GM18868 (cell line): ENCODE measurements around the gene SEPTIN10.
"Not testable (repeated sequence)": the region's sequence is repeated elsewhere in the genome, so short reads cannot be mapped to it uniquely, and the experiment has no call there.

ENCODE experiments used
- ATAC-seq: cut with Tn5 transposase; IDR thresholded peaks from one replicate; pipeline ENCODE4 v1.9.1; 2021; ENCODE audit warnings: mild to moderate bottlenecking, moderate library complexity; ENCODE audit not compliant: unreplicated experiment

Gene SEPTIN10

DNA sequence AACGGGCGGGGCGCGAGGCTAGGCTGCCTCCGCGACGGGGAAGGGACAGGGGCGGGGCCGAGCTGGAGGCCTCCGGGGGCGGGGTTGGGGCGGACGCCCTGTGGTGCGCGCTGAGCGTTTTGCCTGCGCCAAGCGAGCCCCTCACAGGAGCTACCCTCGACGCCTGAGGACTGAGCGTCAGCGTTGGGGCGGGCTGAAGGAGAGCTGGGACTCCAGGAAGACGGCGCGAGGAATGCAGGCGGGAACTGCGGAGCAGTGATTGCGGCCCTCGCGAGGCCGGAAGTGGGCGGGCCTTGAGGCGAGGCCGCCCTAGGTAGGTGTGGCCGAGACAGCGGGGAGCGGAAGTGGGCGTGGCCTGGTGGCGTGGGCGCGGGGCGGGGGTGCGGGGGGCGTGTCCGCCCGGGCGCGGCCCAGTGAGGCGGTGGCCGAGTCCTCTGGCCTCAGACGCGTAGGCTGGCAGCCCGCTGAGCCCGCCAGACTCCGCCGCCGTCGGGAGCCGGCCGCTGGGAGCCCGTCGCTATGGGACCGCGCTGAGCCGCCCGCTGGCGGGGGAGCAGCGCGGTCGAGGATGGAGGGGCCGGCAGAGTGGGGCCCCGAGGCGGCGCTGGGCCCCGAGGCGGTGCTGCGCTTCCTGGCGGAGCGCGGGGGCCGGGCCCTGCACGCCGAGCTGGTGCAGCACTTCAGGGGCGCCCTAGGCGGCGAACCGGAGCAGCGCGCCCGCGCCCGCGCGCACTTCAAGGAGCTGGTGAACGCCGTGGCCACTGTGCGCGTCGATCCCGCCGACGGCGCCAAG lies at the start of gene SEPTIN10, which contains the start of gene SOWAHC:
SEPTIN10 (minus strand) TSS at position 45 of the 793 bp plus-strand sequence. CDS start 139 bp downstream, outside the sequence.
SOWAHC (plus strand) TSS at position 443 of the 793 bp plus-strand sequence; CDS start at position 569, 126 bp downstream.
- peak; percentile 80 for ATAC-seq

DNA sequence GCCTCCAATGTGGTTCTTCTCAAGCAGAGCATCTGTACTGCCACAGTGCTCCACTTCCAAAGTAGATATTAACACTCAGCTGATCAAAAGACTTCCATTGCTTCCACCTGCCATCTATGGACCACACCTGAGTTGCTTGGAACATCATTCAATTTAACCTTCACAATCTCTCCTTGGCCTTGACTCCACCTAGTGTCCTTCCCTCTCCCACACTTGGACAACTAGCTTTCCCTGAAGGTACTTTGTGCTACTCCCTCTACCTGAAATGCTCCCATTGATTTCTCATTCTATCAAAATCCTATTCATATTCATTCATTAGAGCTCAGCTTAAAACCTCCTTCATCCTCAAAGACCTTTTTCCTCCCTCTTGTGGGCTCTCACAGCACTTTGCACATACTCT lies 49.1 kb upstream of the SEPTIN10 start:
- no peak for ATAC-seq

DNA sequence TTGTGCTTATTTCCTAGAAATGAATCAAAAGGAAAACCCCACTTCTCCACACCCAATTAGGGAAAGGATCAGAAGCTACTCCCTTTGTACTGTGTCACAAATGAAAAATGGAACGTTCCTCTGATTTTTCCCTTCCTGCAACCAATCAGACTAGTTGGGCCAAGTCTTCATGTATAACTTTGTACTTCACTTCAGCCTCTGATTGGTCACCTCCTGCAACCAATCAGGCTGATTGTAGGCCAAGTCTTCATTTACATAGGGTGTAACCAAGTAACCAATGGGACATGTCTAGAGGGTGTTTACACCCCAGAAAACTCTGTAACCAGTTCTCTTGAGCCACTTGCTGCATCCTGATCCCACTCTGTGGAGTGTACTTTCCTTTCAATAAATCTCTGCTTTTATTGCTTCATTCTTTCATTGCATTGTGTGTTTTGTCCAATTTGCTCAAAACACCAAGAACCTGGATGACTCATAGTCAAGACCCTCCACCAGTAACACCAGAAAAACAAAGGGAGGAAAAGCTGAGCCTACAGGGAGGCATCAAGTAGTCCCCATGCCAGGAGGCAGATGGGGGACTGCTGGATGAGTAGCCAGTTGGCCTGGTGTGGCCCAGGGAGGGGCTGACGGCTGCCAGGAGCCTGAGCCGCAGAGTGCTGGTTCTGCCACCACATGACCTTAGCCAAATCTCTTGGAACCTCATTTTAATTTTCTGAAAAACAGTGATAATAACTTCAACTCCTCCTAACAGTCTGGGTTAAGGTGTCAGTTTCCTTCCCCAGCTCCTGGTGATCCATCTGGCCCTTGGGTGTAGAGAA lies 46.5 kb upstream of the SEPTIN10 start:
- no peak for ATAC-seq

DNA sequence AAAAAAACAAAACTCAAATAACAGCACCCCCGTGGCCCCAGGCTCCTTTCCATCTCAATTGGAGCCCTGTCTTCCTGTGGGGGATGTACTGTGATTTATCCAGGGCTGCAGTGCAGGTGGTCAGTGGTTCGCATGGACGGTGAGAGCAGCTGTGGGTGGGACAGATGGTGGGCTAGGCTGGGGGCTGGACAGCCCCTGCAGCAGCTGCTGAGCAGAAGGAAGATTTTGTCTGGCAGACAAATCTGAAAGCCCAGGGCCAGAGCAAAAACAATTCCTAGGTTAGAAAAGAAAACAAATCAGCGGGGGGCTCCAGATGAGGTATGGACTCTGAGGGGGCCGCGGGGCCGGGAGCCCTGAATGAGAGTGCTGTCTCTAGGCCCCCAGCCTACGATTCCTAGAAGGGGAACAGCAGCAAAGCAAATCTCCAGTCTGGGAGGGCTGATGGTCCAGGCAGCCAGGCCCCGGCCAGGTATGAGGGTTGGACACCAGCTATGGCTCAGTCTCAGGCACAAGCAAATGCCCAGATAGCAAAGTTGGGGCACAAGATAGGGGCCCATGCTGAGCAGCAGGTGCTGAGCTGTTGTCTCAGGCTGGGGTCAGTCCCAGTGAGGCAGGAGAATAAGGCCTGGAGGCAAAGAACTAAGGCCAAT lies 45.8 kb upstream of the SEPTIN10 start:
- no peak for ATAC-seq

DNA sequence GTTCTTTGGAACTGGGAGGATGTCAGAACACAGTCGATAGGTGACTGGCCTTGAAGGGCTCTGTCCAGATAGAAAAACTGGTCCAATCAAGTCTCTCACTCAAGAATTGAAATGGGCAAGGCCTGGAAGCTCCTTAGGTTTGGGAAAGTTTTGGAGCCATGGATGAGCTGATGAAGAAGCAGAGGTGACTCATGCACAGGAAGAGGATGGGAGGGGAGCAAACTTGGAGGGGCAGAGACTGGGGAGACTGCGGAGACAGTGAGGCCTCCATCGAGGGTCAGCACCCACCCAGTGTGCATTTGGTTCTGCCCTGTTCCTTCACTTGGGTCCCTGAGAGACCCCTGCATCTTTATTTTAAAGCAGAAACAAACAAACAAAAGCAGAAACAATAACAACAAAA lies 41.5 kb upstream of the SEPTIN10 start:
- ATAC-seq, result no peak

DNA sequence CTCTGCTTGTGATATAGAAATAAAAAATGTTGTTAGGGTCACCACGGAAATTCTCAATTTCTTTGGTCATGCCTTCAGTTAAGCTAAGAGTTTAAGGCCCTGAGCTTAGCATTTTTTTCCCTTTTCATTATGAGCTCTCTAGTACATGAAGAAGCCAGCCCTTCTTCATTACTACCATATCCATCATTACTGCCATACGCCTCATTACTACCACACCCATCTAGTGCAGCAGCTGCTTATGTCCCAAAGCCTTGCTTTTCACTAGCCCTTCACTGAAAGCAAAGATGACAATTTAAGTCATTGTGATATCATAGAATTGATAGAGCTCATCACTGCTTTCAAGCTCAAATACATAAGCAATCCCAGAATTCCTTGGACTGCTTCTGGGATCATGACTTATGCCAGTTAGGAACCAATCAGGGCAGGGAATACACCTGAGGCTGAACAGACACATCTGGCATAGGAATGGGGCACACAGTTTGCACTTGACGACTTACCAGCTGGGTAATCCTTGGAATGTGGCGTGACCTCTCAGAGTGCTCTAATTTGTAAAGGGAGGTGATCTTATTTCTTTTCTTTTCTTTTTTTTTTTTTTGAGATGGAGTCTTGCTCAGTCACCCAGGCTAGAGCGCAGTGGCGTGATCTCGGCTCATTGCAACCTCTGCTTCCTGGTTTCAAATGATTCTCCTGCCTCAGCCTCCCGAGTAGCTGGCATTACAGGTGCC lies 40.7 kb upstream of the SEPTIN10 start:
- no peak for ATAC-seq

DNA sequence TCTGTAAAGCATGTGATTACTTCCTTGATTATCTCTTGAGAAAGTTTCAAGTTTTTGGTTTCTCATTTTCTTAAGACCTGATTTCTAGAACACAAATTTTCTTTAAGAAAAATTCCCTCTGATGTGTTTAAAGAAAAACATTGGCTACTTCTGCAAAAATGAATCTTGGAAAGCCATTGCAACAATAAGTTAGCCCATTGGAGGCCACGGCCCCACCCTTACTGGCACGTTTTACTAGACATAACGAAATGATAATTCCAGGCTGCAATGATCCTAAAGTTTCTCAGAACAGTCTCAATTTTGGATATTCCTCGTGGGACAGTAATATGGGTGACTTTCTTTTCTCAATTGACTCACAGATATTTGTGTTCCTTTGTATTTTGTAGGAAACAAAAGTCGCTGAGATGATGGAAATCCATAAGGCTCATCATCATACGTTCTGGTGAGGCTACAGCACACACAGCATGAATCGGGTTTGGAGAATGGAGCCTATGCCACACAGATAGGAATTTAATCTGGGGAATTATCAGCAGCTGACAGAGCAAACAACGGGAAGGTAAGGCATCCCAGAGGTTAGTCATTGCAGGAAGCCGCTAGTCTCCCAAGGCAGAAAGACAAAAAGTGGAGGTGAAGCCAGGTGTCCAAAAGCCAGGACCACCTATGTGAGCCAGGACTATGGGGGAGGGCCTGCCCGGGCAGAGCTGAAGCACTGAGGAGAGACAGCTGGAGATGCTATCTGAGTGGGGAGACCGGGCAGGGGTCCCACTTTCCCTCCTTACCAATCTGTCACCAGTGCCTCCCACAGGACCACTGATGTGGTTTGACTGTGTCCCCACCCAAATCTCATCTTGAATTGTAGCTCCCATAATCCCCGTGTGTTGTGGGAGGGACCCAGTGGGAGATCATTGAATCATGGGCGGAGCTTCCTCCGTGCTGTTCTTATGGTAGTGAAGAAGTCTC lies 36.2 kb upstream of the SEPTIN10 start:
- no peak for ATAC-seq

DNA sequence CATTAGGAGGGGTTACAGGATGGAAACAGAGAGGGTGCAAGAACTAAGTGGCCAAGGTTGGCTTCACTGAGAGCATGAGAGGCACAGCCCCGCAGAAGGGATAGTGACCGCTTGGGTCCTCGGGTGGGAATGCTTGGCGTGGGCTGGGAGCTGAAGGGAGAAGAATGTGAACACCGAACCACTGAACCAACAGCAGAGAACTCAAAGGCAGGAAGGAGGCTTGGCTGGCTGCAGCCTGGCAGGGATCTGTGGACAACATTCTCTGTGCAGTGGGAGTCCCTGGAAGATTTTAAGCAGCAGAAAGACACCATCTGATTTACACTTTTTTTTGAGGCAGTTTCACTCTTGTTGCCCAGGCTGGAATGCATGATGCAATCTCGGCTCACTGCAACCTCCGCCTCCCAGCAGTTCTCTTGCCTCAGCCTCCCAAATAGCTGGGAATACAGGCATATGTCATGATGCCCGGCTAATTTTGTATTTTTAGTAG lies 34.3 kb upstream of the SEPTIN10 start:
- no peak for ATAC-seq

DNA sequence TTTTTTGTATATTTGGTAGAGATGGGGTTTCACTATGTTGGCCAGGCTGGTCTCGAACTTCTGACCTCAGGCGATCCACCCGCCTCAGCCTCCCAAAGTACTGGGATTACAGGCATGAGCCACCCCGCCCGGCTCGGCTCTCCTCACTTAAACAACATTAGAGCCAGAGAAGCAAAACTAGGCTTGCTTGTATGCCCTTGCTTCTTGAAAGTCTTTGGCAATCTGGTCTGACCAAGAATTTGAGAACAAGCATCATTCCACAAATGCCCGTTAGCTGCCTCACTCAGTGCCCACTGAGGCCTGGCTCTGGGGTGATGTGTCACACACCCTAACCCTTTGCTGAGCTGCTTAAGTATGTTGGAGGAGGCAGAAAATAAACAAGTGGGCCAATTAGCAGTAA lies 33.9 kb upstream of the SEPTIN10 start:
- ATAC-seq, result no peak

DNA sequence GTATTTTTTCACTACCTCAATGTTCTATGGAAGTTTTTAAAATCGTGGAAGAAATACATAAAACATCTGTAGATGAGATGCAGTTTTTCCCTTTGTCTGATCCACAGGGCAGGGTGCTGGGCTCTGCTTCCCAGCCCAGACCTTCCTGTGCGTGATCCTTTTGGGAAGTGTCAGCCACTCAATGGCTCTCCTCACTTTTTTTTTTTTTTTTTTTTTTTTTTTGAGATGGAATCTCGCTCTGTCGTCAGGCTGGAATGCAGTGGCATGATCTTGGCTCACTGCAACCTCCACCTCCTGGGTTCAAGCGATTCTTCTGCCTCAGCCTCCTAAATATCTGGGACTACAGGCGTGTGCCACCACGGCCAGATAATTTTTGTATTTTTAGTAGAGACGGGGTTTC lies 33.2 kb upstream of the SEPTIN10 start:
- ATAC-seq, result no peak

DNA sequence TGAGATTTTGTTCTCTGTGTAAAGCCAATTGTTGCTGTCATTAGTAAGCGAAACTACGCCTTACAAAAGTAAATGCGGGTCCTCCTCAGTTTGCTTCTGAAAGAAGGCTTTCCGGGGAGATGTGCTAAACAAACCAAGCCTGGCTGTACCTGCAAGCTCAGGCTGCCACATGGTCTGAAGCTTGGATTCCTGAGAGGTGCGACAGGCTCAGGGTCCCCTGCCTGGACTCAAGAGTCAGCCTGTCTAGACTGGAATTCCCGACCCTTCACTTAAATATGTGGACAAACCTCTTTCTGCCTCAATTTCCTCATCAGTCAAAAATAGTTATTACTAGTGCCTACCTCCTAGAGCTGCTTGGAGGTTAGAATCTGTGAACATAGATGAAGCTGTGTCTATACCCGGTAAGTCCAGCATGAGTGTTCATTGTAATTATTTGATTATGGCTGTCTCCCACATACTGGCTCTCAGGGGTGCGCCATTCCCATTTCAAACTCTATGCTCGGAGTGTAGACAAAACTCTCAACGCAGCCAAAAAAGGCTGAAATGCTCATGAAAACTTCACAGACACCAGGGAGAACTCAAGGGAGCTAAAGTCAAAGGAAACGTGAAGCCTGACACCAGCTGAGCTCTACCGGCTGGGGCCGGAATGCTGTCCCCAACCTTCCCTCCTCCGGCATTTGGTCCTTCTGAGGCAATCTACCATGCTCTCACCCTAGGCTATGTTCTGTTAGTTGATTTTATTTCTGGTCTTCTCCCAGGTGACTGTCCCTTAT lies 31.8 kb upstream of the SEPTIN10 start:
- no peak for ATAC-seq

DNA sequence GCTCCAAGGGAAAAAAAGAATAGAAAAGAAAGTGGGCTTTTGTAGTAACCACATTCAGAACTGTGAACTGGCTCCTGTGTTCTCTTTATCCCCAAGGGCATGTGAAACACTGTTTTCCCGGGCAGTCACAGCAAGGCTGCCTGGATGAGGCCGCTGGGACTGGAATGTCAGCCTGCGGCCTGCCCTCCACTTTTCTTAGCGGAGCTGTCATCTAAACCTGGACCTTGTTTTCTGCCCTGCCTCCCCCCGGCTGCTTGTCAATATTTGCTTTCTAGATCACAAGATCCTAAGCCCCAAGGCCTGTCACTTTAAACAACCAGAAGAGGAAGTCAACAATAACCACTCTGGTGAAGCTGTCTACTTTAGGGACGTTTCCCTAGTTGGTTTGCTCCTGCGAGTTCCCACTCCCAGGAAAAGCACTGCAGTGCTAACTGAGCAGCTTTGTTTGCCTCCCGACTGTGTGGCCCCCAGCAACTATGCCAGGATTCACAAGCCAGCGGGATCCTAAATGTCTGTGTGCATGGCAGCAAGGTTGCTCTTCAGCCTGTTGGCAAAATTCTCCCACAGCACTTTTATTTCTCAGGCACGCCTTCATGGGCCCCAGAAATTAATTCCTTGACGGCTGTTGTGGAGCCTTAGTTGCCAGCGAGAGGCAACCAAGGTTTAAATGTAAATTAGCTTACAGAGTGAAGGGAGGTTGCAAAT lies 31.0 kb upstream of the SEPTIN10 start:
- ATAC-seq, result peak; percentile 46

DNA sequence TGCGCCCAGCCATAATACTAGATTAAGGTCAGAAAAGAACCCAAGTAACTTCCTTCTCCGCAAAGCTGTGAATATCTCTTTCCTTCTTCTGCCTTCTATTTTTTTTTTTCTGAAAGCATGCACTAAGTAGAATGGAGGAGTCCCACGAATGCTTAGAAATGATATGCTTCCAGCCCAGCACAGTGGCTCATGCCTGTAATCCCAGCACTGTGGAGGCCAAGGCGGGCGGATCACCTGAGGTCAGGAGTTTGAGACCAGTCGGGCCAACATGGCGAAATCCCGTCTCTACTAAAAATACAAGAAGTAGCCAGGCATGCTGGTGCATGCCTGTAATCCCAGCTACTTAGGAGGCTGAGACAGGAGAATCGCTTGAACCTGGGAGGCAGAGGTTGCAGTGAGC lies 26.2 kb upstream of the SEPTIN10 start:
- ATAC-seq, result not testable (repeated sequence)

DNA sequence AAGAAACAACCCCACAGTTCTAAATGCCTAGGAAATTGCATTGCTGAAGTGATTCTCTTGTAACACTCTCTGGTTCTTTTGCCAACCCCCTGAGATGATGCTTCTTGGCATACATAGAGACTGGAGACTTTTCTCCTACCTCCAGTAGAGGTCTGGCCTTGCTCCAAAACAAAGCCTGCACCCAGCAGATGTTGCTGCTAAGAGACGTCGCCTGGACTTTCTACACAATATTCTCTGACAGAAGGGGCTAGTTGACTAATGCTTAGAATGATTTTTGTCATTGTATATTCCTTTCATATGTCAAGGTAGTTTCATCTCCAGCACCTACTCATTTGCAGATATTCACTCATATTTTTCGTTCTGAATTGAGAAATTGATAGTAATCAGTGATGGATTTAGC lies 25.0 kb upstream of the SEPTIN10 start:
- peak; percentile 35 for ATAC-seq

DNA sequence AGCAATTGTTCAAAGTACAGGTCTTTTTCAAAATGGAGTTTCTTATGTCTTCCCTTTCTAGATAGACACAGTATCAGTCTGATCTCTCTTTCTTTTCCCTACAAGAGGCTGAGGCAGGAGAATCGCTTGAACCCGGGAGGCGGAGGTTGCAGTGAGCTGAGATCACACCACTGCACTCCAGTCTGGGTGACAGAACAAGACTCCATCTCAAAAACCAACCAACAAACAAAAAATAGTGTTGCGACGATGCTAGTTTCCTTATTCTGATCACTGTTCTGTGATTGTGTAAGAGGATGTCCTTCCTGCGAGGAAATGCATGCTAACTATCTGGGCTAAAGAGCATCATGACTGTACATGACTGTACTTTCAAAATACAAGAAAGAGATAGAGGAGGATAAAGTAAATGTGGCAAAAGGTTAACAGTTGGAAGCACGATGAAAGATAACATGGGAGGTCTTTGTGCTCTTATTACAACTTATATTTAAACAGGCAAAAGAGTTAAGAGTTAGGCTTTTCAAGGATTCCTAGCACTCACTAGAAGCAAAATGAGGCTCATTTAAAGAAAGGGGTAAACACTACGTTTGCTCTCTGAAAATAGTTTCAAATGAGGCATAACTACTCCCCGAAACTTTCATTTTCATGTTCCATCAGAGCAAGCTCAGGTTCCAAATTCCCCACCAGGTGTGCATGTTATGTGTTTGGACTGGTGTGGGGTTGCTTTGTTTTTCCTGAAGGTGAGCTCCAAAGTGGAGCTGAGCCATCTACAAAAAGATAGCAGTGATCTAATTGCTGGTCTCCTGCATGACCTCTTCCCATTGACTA lies 24.2 kb upstream of the SEPTIN10 start:
- ATAC-seq, result peak; percentile 85

DNA sequence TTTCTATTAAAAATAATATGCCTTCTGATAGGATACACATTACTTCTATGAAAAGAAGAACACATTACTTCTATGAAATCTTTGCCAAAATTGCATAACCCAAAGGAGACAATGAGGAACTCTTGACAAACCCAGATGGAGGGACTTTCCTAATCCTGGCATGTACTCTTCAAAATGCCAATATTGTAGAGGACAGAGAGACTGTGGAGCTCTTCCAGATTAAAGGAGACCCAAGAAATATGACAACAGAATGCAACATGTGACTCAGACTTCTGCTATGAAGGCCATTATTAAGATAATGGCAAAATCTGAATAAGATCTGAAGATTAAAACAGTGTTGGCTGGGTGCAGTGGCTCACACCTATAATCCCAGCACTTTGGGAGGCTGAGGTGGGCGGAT lies 22.6 kb upstream of the SEPTIN10 start:
- ATAC-seq, result no peak
